ENCODE measurements around the gene THOC7.

The THOC7 gene

GRCh38 chr3:63867225-63867624 is 3.6 kb upstream of the THOC7 start:
- TF ChIP-seq CTCF (IDR thresholded peaks at IDR 0.05): no peak
- Mint-ChIP-seq H3K4me3 (no peak overlapping the region), H3K27ac (peak overlapping the region; percentile 78), H3K27me3 (ENCODE audit: low read depth, poor library complexity) (no peaks in the 10 kb centered on the region), H3K4me1 (peaks cover 38% of the 10 kb centered on the region), H3K9me3 (no peaks in the 10 kb centered on the region), H3K36me3 (ENCODE audit: low read depth) (peaks cover 30% of the 10 kb centered on the region)
- DNase-seq: no peak

DNA sequence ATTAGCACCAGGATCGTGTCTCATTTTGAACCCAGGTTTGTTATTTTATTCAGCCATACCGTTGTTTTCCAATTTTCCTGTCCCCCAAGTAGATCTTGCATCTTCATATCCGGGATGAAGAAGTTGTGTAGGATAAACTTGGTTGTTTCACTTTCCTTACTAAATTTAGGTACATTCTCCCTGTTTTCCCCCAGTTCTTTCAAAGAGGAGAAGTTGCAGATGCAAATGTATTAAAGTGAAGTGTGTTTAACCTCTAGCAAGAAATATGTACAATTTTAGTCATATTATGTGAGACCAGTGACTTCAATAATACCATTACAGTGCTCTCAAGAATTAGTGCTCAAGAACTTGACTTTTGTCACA is 1.3 kb upstream of the THOC7 start:
- peak overlapping the region; percentile 90 for H3K4me3 Mint-ChIP-seq
- DNase-seq: no peak

DNA sequence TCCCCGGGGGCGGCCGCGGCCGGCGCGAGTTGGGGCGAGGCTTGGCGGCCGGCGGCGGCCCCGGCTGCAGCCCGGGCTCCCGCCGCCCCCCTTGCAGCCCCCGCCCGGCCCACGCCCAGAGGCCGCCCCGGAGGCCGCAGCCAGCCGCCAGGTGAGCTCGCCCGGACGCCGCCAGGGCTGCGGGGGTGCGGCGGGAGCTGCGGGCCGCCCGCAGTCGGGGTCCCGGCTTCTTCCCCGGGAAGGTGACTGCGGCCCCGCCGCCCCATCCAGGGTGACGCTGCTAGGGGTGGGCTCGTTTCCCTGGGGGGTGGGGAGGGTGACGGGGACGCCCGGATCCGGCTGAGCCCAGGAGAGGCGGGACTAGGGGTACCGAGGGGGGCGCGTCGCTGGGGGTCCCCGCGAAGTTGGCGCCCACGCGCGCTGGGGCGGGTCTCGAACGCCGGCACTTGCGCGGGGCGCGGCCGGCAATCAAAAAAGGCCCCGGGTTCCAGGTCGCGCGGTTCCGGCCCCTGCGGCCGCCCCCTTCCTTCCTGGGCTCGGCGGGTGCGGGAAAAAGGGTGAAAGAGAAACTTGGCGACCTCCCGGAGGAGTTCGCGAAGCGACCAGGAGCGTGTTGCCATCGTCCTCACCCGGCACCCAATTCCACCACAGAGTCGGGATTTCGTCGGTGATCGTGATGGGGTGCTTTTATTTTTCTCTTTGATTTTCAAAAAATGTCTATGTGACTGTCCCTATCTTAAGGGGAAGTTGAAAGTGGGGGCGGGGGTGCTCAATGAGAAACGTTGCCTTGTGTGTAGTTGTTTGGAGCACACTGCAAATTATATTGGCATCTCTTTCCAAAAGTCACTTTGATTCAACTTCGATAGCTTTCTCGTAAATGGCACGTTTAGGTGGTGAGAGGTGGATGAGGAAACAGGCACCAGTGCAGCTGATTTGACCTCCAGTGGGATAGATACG is 681 bp upstream of the THOC7 start:
- peaks cover 25% of the 10 kb centered on the region for H3K36me3 Mint-ChIP-seq (ENCODE audit: low read depth)
- H3K9me3 Mint-ChIP-seq: no peaks in the 10 kb centered on the region
- peak overlapping the region; percentile 37 for H3K27ac Mint-ChIP-seq
- H3K4me3 Mint-ChIP-seq: peak overlapping the region; percentile 90
- H3K27me3 Mint-ChIP-seq (ENCODE audit: low read depth, poor library complexity): no peaks in the 10 kb centered on the region
- no peak for TF ChIP-seq CTCF (IDR thresholded peaks at IDR 0.05)
- H3K4me1 Mint-ChIP-seq: peaks cover 35% of the 10 kb centered on the region
- DNase-seq: no peak

More for the DNA sequence above, 1.3 kb upstream of the THOC7 start:
- TF ChIP-seq CTCF (IDR thresholded peaks at IDR 0.05): no peak
- H3K9me3 Mint-ChIP-seq: no peaks in the 10 kb centered on the region
- peaks cover 25% of the 10 kb centered on the region for H3K36me3 Mint-ChIP-seq (ENCODE audit: low read depth)
- H3K4me1 Mint-ChIP-seq: peaks cover 33% of the 10 kb centered on the region
- H3K27ac Mint-ChIP-seq: peak overlapping the region; percentile 37
- no peaks in the 10 kb centered on the region for H3K27me3 Mint-ChIP-seq (ENCODE audit: low read depth, poor library complexity)

GRCh38 chr3:63862804-63863149 is 828 bp downstream of the THOC7 start:
- no peaks in the 10 kb centered on the region for H3K9me3 Mint-ChIP-seq
- DNase-seq: no peak
- TF ChIP-seq CTCF (IDR thresholded peaks at IDR 0.05): no peak

DNA sequence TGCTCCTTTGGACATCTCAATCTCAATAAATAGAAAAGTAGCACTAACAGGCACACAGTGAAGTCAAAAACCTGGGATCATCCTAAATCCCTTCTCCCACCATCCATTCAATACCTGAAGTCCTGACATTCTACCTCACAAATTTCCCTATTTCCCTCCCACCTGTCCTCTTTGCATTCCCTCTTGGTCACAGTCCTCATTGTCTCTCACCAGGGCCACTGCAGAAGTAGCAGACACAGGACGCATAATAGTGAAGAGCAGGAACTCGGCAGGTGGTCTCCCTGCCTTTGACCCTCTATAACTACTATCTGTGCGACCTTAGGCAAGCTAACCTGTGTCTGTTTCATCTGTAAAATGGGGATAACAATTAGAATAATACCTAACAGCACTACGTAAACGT is 2.3 kb downstream of the THOC7 start:
- H3K4me3 Mint-ChIP-seq: no peak overlapping the region
- no peaks in the 10 kb centered on the region for H3K27me3 Mint-ChIP-seq (ENCODE audit: low read depth, poor library complexity)
- DNase-seq: no peak
- H3K36me3 Mint-ChIP-seq (ENCODE audit: low read depth): peaks cover 21% of the 10 kb centered on the region
- H3K9me3 Mint-ChIP-seq: no peaks in the 10 kb centered on the region
- no peak for TF ChIP-seq CTCF (IDR thresholded peaks at IDR 0.05)
- H3K27ac Mint-ChIP-seq: no peak overlapping the region
- H3K4me1 Mint-ChIP-seq: peaks cover 43% of the 10 kb centered on the region

More at GRCh38 chr3:63862804-63863149, 828 bp downstream of the THOC7 start:
- Mint-ChIP-seq H3K4me1 (peaks cover 43% of the 10 kb centered on the region), H3K27me3 (ENCODE audit: low read depth, poor library complexity) (no peaks in the 10 kb centered on the region), H3K27ac (peak overlapping the region; percentile 60), H3K36me3 (ENCODE audit: low read depth) (peaks cover 25% of the 10 kb centered on the region), H3K4me3 (peak overlapping the region; percentile 86)

DNA sequence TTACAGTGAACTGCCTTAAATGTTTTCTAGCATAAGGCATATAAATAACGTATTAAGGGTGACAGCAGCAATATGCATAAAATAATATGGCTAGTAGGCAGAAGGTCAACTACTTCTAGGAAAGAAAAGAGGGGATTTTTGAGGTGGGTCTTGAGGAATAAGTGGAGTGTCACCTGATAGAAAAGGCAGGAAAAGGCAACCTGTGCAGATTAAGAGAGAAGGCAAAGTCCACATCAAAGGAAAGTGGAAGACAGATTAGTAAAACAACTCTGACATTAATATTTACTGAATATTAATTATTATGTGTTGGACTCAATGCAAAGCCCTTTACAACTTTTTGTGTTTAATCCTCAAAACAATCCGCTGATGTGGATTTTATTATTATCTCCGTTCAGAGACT is 2.8 kb downstream of the THOC7 start:
- DNase-seq: no peak
- Mint-ChIP-seq H3K27ac (no peak overlapping the region), H3K4me3 (no peak overlapping the region), H3K36me3 (ENCODE audit: low read depth) (peaks cover 16% of the 10 kb centered on the region), H3K27me3 (ENCODE audit: low read depth, poor library complexity) (no peaks in the 10 kb centered on the region), H3K9me3 (no peaks in the 10 kb centered on the region), H3K4me1 (peaks cover 43% of the 10 kb centered on the region)
- TF ChIP-seq CTCF (IDR thresholded peaks at IDR 0.05): no peak
